Measurements from ENCODE around the gene CAPN2.

DNA sequence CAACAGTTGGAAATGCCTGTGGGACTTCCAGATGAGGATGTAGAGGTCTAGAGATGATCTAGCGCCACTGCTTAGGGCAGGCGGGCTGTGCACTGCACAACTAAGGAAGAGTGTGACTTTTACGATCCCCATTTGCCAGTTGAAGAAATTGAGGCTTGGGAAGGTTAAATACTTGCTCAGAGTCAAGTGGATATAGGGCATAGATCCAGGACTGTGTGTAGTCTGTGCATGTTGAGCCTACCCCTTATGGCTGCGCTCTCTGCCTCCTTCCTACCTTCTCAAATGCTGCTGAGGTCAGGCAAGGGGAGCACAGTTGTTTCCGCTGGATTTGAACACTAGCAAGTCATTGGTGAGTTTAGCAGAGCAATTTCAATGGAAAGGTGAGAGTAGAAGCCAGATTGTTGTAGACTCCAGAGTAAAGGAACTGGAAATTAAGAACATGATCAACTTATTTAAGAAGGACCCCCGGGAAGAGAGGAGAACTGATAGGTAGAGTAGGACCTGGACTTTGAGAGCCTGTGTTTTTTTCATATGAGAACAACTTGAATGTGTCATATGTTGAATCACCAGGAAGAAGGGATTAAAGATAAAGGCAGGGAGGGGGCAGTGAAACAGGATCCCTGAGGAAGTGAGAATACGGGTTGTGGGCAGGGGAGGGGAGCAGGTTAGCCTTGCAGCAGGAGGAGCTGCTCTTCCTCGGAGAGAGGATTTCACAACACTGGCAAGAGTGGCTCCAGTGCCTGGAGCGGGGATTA is 2.7 kb downstream of the CAPN2 start:
- TF ChIP-seq, protein P1, sequence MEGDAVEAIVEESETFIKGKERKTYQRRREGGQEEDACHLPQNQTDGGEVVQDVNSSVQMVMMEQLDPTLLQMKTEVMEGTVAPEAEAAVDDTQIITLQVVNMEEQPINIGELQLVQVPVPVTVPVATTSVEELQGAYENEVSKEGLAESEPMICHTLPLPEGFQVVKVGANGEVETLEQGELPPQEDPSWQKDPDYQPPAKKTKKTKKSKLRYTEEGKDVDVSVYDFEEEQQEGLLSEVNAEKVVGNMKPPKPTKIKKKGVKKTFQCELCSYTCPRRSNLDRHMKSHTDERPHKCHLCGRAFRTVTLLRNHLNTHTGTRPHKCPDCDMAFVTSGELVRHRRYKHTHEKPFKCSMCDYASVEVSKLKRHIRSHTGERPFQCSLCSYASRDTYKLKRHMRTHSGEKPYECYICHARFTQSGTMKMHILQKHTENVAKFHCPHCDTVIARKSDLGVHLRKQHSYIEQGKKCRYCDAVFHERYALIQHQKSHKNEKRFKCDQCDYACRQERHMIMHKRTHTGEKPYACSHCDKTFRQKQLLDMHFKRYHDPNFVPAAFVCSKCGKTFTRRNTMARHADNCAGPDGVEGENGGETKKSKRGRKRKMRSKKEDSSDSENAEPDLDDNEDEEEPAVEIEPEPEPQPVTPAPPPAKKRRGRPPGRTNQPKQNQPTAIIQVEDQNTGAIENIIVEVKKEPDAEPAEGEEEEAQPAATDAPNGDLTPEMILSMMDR (IDR thresholded peaks at IDR 0.05), result no peak
- no peak for TF ChIP-seq POLR2A (IDR thresholded peaks at IDR 0.05)

All from Peyer's patch (tissue), 4 donors.